ENCODE data around the gene ZW10. TPM values are rescaled to one million over a fixed set of nuclear protein-coding genes. Genes with fewer than 3 reads are reported as not detected.
"Not testable (repeated sequence)": the region's sequence is repeated elsewhere in the genome, so short reads cannot be mapped to it uniquely, and the experiment has no call there.

The ZW10 gene
- total and polyA plus RNA-seq, 2 of the 13 experiments (the other 11 are each of a cell fraction or from before 2014, with no cell fraction given): 5.8 to 31.3 TPM

DNA sequence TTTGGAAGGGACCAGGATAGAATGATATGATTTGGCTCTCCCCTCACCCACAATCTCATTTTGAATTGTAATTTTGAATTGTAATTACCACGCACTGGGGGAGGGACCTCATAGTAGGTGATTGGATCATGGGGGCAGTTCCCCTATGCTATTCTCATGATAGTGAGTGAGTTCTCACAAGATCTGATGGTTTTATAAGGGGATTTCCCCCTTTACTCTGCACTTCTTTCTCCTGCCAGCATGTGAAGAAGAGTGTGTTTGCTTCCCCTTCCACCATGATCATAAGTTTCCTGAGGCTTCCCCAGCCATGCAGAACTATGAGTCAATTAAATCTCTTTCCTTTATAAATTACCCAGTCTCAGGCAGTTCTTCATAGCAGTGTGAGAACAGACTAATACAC is 69.9 kb downstream of the ZW10 start:
- H3K4me1 ChIP-seq (ENCODE audit: insufficient read depth, low read length): peaks cover 21% of the 10 kb centered on the region
- H3K27ac ChIP-seq (ENCODE audit: extremely low read length, insufficient read depth, low read length); ATAC-seq; DNase-seq (ENCODE audit: low spot score); H2AFZ ChIP-seq (ENCODE audit: low read length); in situ Hi-C loops (cut with HindIII; ENCODE audit: extremely low pct_ligation_motif_present, low pct_unique_long_range_greater_than_20kb); BruUV-seq (replicated peaks); H3K9me3 ChIP-seq (ENCODE audit: low read length); intact Hi-C loops (cut with micrococcal nuclease; ENCODE audit: unreplicated experiment); CTCF ChIA-PET (ENCODE audit: low intra/inter-chr PET ratio, low total read pairs); H3K27me3 ChIP-seq (ENCODE audit: control insufficient read depth in 1 of 2, insufficient read depth in 2 of 2, low read length in 2 of 2); H4K20me1 ChIP-seq (ENCODE audit: insufficient read depth, low read length); H3K9ac ChIP-seq (ENCODE audit: insufficient read depth, low read depth, low read length); POLR2A ChIA-PET; H3K4me2 ChIP-seq (ENCODE audit: low read depth, low read length); H3K36me3 ChIP-seq (replicated peaks in 1 of 2; ENCODE audit: control insufficient read depth in 1 of 2, insufficient read depth in 2 of 2, low read length in 2 of 2); H3K79me2 ChIP-seq (ENCODE audit: insufficient read depth, low read length); FAIRE-seq; H3K4me3 ChIP-seq (replicated peaks in 1 of 3; ENCODE audit: insufficient read depth in 1 of 3, low read depth in 2 of 3, low read length in 3 of 3): not testable (repeated sequence)
- 92% methylated on average over 1 of the region's 1 CpG for WGBS (ENCODE audit: low lambda C conversion rate)

DNA sequence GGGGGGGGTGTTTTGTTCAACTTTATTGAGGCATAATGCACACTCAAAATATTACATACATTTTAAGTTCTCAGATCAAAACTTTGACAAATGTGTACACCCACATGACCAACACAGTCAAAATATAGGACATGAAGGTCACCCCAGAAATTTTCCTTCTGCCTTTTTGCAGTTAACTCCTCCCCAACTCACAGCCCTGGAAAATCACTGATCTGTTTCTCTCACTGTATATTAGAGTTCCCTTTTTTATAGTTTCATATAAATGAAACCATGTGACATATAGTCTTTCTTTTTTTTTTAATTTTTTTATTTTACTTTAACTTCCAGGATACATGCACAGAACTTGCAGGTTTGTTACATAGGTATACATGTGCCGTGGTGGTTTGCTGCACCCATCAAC is 72.0 kb downstream of the ZW10 start:
- no peak overlapping the region for H3K4me2 ChIP-seq (ENCODE audit: low read depth, low read length)
- H4K20me1 ChIP-seq (ENCODE audit: insufficient read depth, low read length): no peaks in the 10 kb centered on the region
- CTCF ChIA-PET (ENCODE audit: low intra/inter-chr PET ratio, low total read pairs): no interaction called here
- no peak overlapping the region for H3K9ac ChIP-seq (ENCODE audit: insufficient read depth, low read depth, low read length)
- ATAC-seq: no peak
- no peaks in the 10 kb centered on the region for H3K36me3 ChIP-seq (replicated peaks in 1 of 2; ENCODE audit: control insufficient read depth in 1 of 2, insufficient read depth in 2 of 2, low read length in 2 of 2)
- H3K27ac ChIP-seq (ENCODE audit: extremely low read length, insufficient read depth, low read length): no peak overlapping the region
- no peaks in the 10 kb centered on the region for H3K27me3 ChIP-seq (ENCODE audit: control insufficient read depth in 1 of 2, insufficient read depth in 2 of 2, low read length in 2 of 2)
- in situ Hi-C loops (cut with HindIII; ENCODE audit: extremely low pct_ligation_motif_present, low pct_unique_long_range_greater_than_20kb) (no loop called here), intact Hi-C loops (cut with micrococcal nuclease; ENCODE audit: unreplicated experiment) (no loop called here)
- WGBS (ENCODE audit: low lambda C conversion rate): 82% methylated on average over 1 of the region's 1 CpG
- peaks cover 15% of the 10 kb centered on the region for H3K4me1 ChIP-seq (ENCODE audit: insufficient read depth, low read length)
- no peak overlapping the region for H2AFZ ChIP-seq (ENCODE audit: low read length)
- POLR2A ChIA-PET: no interaction called here
- no peak for DNase-seq (ENCODE audit: low spot score)
- no peaks in the 10 kb centered on the region for H3K79me2 ChIP-seq (ENCODE audit: insufficient read depth, low read length)
- BruUV-seq (replicated peaks): no TSS peak
- no peaks in the 10 kb centered on the region for H3K9me3 ChIP-seq (ENCODE audit: low read length)
- no peak for TF ChIP-seq ZNF792 (CRISPR knock-in tag; IDR thresholded peaks at IDR 0.05)
- H3K4me3 ChIP-seq (replicated peaks in 1 of 3; ENCODE audit: insufficient read depth in 1 of 3, low read depth in 2 of 3, low read length in 3 of 3): no peak overlapping the region
- no peak for FAIRE-seq

DNA sequence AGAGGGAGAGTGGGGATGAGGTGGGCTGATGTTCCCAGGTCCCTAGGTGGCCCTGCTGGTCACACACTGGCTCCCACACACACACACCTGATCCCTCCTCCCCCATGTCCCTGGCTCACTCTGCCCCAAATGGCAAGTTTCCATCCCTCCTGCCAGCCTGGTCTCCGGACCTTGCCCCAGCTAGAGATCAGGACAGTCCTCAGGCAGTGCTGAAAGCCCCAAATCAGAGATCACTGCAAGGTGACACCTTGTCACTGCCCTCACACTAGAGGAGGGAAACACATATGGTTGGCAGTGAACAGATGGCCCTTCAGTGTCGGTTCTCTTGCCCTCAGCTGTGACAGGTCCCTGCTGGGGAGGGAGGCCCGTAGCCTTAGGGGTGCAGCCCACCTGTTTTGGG is 75.0 kb downstream of the ZW10 start:
- intact Hi-C loops (cut with micrococcal nuclease; ENCODE audit: unreplicated experiment): no loop called here
- in situ Hi-C loops (cut with HindIII; ENCODE audit: extremely low pct_ligation_motif_present, low pct_unique_long_range_greater_than_20kb): no loop called here
- no peak for DNase-seq (ENCODE audit: low spot score)
- CTCF ChIA-PET (ENCODE audit: low intra/inter-chr PET ratio, low total read pairs): no interaction called here
- POLR2A ChIA-PET: no interaction called here
- Histone ChIP-seq H3K4me2 (ENCODE audit: low read depth, low read length) (no peak overlapping the region; the same call in 1 of the 2 replicates), H3K4me1 (ENCODE audit: insufficient read depth, low read length) (no peaks in the 10 kb centered on the region; the same call in 1 of the 2 replicates), H2AFZ (ENCODE audit: low read length) (no peak overlapping the region), H3K9me3 (ENCODE audit: low read length) (no peaks in the 10 kb centered on the region), H4K20me1 (ENCODE audit: insufficient read depth, low read length) (no peaks in the 10 kb centered on the region), H3K27ac (ENCODE audit: extremely low read length, insufficient read depth, low read length) (no peak overlapping the region), H3K9ac (ENCODE audit: insufficient read depth, low read depth, low read length) (no peak overlapping the region), H3K79me2 (ENCODE audit: insufficient read depth, low read length) (no peaks in the 10 kb centered on the region), H3K4me3 (replicated peaks in 1 of 3; ENCODE audit: insufficient read depth in 1 of 3, low read depth in 2 of 3, low read length in 3 of 3) (no peak overlapping the region), H3K27me3 (ENCODE audit: control insufficient read depth in 1 of 2, insufficient read depth in 2 of 2, low read length in 2 of 2) (no peaks in the 10 kb centered on the region; a peak in 1 of 5 replicates), H3K36me3 (replicated peaks in 1 of 2; ENCODE audit: control insufficient read depth in 1 of 2, insufficient read depth in 2 of 2, low read length in 2 of 2) (no peaks in the 10 kb centered on the region)
- WGBS (ENCODE audit: low lambda C conversion rate): no CpG with 5 or more reads among the region's 3 CpGs
- FAIRE-seq: no peak
- no TSS peak for BruUV-seq (replicated peaks)
- ATAC-seq: peak; percentile 40; the same call in 2 of the 3 replicates
- TF ChIP-seq MTF2 (CRISPR knock-in tag; IDR thresholded peaks at IDR 0.05; ENCODE audit: borderline replicate concordance): no peak
- TF ChIP-seq, protein P1, sequence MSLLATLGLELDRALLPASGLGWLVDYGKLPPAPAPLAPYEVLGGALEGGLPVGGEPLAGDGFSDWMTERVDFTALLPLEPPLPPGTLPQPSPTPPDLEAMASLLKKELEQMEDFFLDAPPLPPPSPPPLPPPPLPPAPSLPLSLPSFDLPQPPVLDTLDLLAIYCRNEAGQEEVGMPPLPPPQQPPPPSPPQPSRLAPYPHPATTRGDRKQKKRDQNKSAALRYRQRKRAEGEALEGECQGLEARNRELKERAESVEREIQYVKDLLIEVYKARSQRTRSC (CRISPR knock-in tag; IDR thresholded peaks at IDR 0.05; ENCODE audit: low read depth): no peak
- TF ChIP-seq, protein P2, sequence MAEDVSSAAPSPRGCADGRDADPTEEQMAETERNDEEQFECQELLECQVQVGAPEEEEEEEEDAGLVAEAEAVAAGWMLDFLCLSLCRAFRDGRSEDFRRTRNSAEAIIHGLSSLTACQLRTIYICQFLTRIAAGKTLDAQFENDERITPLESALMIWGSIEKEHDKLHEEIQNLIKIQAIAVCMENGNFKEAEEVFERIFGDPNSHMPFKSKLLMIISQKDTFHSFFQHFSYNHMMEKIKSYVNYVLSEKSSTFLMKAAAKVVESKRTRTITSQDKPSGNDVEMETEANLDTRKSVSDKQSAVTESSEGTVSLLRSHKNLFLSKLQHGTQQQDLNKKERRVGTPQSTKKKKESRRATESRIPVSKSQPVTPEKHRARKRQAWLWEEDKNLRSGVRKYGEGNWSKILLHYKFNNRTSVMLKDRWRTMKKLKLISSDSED (CRISPR knock-in tag; IDR thresholded peaks at IDR 0.05): no peak
- no peak for TF ChIP-seq ZNF7 (CRISPR knock-in tag; IDR thresholded peaks at IDR 0.05)
- TF ChIP-seq, protein P3, sequence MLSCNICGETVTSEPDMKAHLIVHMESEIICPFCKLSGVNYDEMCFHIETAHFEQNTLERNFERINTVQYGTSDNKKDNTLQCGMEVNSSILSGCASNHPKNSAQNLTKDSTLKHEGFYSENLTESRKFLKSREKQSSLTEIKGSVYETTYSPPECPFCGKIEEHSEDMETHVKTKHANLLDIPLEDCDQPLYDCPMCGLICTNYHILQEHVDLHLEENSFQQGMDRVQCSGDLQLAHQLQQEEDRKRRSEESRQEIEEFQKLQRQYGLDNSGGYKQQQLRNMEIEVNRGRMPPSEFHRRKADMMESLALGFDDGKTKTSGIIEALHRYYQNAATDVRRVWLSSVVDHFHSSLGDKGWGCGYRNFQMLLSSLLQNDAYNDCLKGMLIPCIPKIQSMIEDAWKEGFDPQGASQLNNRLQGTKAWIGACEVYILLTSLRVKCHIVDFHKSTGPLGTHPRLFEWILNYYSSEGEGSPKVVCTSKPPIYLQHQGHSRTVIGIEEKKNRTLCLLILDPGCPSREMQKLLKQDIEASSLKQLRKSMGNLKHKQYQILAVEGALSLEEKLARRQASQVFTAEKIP (CRISPR knock-in tag; IDR thresholded peaks at IDR 0.05; ENCODE audit: borderline replicate concordance): no peak
- TF ChIP-seq ZNF124 (CRISPR knock-in tag; IDR thresholded peaks at IDR 0.05): no peak
- TF ChIP-seq SMAD9 (CRISPR knock-in tag; IDR thresholded peaks at IDR 0.05): no peak

Data from HepG2 (cell line).